ENCODE results near the gene PACSIN2. TPM values are rescaled to one million over a fixed set of nuclear protein-coding genes. Genes with fewer than 3 reads are reported as not detected.

Gene PACSIN2
- total and polyA plus RNA-seq, 2 experiments from 2014 or later, result 23.5 to 57.3 TPM

GRCh38 chr22:42943981-42944380, 71.0 kb downstream of the PACSIN2 start (continued):
- TF ChIP-seq ZNF114 (CRISPR knock-in tag; IDR thresholded peaks at IDR 0.05), result no peak
- TF ChIP-seq, protein P1, sequence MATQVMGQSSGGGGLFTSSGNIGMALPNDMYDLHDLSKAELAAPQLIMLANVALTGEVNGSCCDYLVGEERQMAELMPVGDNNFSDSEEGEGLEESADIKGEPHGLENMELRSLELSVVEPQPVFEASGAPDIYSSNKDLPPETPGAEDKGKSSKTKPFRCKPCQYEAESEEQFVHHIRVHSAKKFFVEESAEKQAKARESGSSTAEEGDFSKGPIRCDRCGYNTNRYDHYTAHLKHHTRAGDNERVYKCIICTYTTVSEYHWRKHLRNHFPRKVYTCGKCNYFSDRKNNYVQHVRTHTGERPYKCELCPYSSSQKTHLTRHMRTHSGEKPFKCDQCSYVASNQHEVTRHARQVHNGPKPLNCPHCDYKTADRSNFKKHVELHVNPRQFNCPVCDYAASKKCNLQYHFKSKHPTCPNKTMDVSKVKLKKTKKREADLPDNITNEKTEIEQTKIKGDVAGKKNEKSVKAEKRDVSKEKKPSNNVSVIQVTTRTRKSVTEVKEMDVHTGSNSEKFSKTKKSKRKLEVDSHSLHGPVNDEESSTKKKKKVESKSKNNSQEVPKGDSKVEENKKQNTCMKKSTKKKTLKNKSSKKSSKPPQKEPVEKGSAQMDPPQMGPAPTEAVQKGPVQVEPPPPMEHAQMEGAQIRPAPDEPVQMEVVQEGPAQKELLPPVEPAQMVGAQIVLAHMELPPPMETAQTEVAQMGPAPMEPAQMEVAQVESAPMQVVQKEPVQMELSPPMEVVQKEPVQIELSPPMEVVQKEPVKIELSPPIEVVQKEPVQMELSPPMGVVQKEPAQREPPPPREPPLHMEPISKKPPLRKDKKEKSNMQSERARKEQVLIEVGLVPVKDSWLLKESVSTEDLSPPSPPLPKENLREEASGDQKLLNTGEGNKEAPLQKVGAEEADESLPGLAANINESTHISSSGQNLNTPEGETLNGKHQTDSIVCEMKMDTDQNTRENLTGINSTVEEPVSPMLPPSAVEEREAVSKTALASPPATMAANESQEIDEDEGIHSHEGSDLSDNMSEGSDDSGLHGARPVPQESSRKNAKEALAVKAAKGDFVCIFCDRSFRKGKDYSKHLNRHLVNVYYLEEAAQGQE (IDR thresholded peaks at IDR 0.05; ENCODE audit: unreplicated experiment), result no peak
- no peak for TF ChIP-seq EZH2phosphoT487 (IDR thresholded peaks at IDR 0.05; ENCODE audit: unreplicated experiment)
- TF ChIP-seq POLR2AphosphoS5 (IDR thresholded peaks at IDR 0.05; ENCODE audit: low read depth), result no peak

GRCh38 chr22:42942351-42942750, 72.6 kb downstream of the PACSIN2 start:
- Histone ChIP-seq H3K36me3 (ENCODE audit: insufficient read depth) (no peaks in the 10 kb centered on the region), H3K4me1 (ENCODE audit: insufficient read depth) (peaks cover 39% of the 10 kb centered on the region), H4K20me1 (replicated peaks; ENCODE audit: insufficient read depth) (peaks cover 58% of the 10 kb centered on the region), H3K27ac (ENCODE audit: low read depth) (no peak overlapping the region), H3F3A (replicated peaks; ENCODE audit: low read depth) (no peaks in the 10 kb centered on the region), H2AFZ (no peak overlapping the region), H3K79me2 (replicated peaks; ENCODE audit: insufficient read depth) (peaks cover 91% of the 10 kb centered on the region), H3K27me3 (ENCODE audit: insufficient read depth) (no peaks in the 10 kb centered on the region), H3K4me3 (no peak overlapping the region), H3K9me2 (ENCODE audit: insufficient read depth) (no peaks in the 10 kb centered on the region), H3K4me2 (no peak overlapping the region)
- Mint-ChIP-seq H3K4me1 (peaks cover 63% of the 10 kb centered on the region), H3K9me3 (no peaks in the 10 kb centered on the region), H3K27ac (no peak overlapping the region), H3K27me3 (ENCODE audit: insufficient read depth, low read depth, poor library complexity) (peaks cover 6% of the 10 kb centered on the region), H3K4me3 (no peak overlapping the region), H3K36me3 (ENCODE audit: low read depth) (no peaks in the 10 kb centered on the region; the same call in 1 of the 3 replicates)
- no peak for DNase-seq (ENCODE audit: low spot score)
- no peak for ATAC-seq
- TF ChIP-seq ZNF114 (CRISPR knock-in tag; IDR thresholded peaks at IDR 0.05) (no peak), CREB1 (CRISPR knock-in tag; IDR thresholded peaks at IDR 0.05; ENCODE audit: low read depth) (no peak), STAT1 (IDR thresholded peaks at IDR 0.05; ENCODE audit: unreplicated experiment) (no peak), POLR2AphosphoS5 (IDR thresholded peaks at IDR 0.05; ENCODE audit: low read depth) (no peak), ETS1 (IDR thresholded peaks at IDR 0.05) (no peak), JUNB (IDR thresholded peaks at IDR 0.05; ENCODE audit: unreplicated experiment) (no peak), ZNF462 (CRISPR knock-in tag; IDR thresholded peaks at IDR 0.05) (no peak), NANOG (IDR thresholded peaks at IDR 0.05; ENCODE audit: borderline replicate concordance) (no peak), EZH2phosphoT487 (IDR thresholded peaks at IDR 0.05; ENCODE audit: unreplicated experiment) (no peak)
- TF ChIP-seq, protein P2, sequence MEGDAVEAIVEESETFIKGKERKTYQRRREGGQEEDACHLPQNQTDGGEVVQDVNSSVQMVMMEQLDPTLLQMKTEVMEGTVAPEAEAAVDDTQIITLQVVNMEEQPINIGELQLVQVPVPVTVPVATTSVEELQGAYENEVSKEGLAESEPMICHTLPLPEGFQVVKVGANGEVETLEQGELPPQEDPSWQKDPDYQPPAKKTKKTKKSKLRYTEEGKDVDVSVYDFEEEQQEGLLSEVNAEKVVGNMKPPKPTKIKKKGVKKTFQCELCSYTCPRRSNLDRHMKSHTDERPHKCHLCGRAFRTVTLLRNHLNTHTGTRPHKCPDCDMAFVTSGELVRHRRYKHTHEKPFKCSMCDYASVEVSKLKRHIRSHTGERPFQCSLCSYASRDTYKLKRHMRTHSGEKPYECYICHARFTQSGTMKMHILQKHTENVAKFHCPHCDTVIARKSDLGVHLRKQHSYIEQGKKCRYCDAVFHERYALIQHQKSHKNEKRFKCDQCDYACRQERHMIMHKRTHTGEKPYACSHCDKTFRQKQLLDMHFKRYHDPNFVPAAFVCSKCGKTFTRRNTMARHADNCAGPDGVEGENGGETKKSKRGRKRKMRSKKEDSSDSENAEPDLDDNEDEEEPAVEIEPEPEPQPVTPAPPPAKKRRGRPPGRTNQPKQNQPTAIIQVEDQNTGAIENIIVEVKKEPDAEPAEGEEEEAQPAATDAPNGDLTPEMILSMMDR (conservative IDR thresholded peaks at IDR 0.05; ENCODE audit: low read depth in 2 of 2), result no peak

All from GM23338 (cell line).